Measurements from ENCODE around the gene ACER3. TPM values are rescaled to one million over a fixed set of nuclear protein-coding genes. Genes with fewer than 3 reads are reported as not detected.

The ACER3 gene
- polyA plus RNA-seq, 1 experiment, result 11.2 TPM

GRCh38 chr11:77052518-77052917 lies 191.8 kb downstream of the ACER3 start:
- no peak overlapping the region for H3K4me3 ChIP-seq (ENCODE audit: low read depth, low read length)
- no peak for DNase-seq (ENCODE audit: low read depth, low spot score)
- no peak for TF ChIP-seq CTCF (IDR thresholded peaks at IDR 0.05; ENCODE audit: low read depth, low read length)
- H3K27me3 ChIP-seq (ENCODE audit: control insufficient read depth, insufficient read depth, low read length), result peaks cover 7% of the 10 kb centered on the region
- H3K9me3 ChIP-seq (ENCODE audit: control insufficient read depth, insufficient read depth, low read length), result peaks cover 19% of the 10 kb centered on the region
- CTCF ChIA-PET, result interaction anchor here (3.1 kb wide), 1 partner anchor 39 kb away, joined by 19 read pairs; no protein-coding TSS in a partner anchor
- H3K27ac ChIP-seq (ENCODE audit: low read depth, low read length), result no peak overlapping the region
- POLR2A ChIA-PET, result no interaction called here

GRCh38 chr11:77053217-77054015 lies 192.7 kb downstream of the ACER3 start:
- no peak overlapping the region for H3K4me3 ChIP-seq (ENCODE audit: low read depth, low read length)
- H3K27me3 ChIP-seq (ENCODE audit: control insufficient read depth, insufficient read depth, low read length), result peaks cover 7% of the 10 kb centered on the region
- no peak overlapping the region for H3K27ac ChIP-seq (ENCODE audit: low read depth, low read length)
- DNase-seq (ENCODE audit: low read depth, low spot score), result no peak
- H3K9me3 ChIP-seq (ENCODE audit: control insufficient read depth, insufficient read depth, low read length), result peaks cover 23% of the 10 kb centered on the region
- ChIA-PET POLR2A (no interaction called here), CTCF (interaction anchor here (3.1 kb wide), 1 partner anchor 38 kb away, joined by 19 read pairs; no protein-coding TSS in a partner anchor)
- no peak for TF ChIP-seq CTCF (IDR thresholded peaks at IDR 0.05; ENCODE audit: low read depth, low read length)

GRCh38 chr11:77054084-77054483 lies 193.4 kb downstream of the ACER3 start:
- CTCF ChIA-PET, result no interaction called here
- POLR2A ChIA-PET, result no interaction called here

GRCh38 chr11:77055101-77055561 lies 194.4 kb downstream of the ACER3 start:
- Histone ChIP-seq H3K9me3 (ENCODE audit: control insufficient read depth, insufficient read depth, low read length) (peaks cover 23% of the 10 kb centered on the region), H3K27ac (ENCODE audit: low read depth, low read length) (no peak overlapping the region), H3K27me3 (ENCODE audit: control insufficient read depth, insufficient read depth, low read length) (peaks cover 7% of the 10 kb centered on the region), H3K4me3 (ENCODE audit: low read depth, low read length) (no peak overlapping the region)
- TF ChIP-seq CTCF (IDR thresholded peaks at IDR 0.05; ENCODE audit: low read depth, low read length), result no peak
- DNase-seq (ENCODE audit: low read depth, low spot score), result no peak
- CTCF ChIA-PET, result no interaction called here
- POLR2A ChIA-PET, result no interaction called here

More at GRCh38 chr11:77054084-77054483, 193.4 kb downstream of the ACER3 start:
- DNase-seq (ENCODE audit: low read depth, low spot score), result no peak
- Histone ChIP-seq H3K27me3 (ENCODE audit: control insufficient read depth, insufficient read depth, low read length) (peaks cover 7% of the 10 kb centered on the region), H3K4me3 (ENCODE audit: low read depth, low read length) (no peak overlapping the region), H3K27ac (ENCODE audit: low read depth, low read length) (no peak overlapping the region), H3K9me3 (ENCODE audit: control insufficient read depth, insufficient read depth, low read length) (peaks cover 23% of the 10 kb centered on the region)
- TF ChIP-seq CTCF (IDR thresholded peaks at IDR 0.05; ENCODE audit: low read depth, low read length), result no peak

- ChIA-PET POLR2A (no interaction called here), CTCF (no interaction called here)
- Histone ChIP-seq H3K4me3 (ENCODE audit: low read depth, low read length) (no peak overlapping the region), H3K27ac (ENCODE audit: low read depth, low read length) (no peak overlapping the region), H3K9me3 (ENCODE audit: control insufficient read depth, insufficient read depth, low read length) (peaks cover 23% of the 10 kb centered on the region), H3K27me3 (ENCODE audit: control insufficient read depth, insufficient read depth, low read length) (peaks cover 12% of the 10 kb centered on the region)
- no peak for TF ChIP-seq CTCF (IDR thresholded peaks at IDR 0.05; ENCODE audit: low read depth, low read length)
- DNase-seq (ENCODE audit: low read depth, low spot score), result no peak
Measured at GRCh38 chr11:77055913-77056312, 195.2 kb downstream of the ACER3 start.
